ENCODE results near the gene IGSF21. TPM values are rescaled to one million over a fixed set of nuclear protein-coding genes. Genes with fewer than 3 reads are reported as not detected.
"Not testable (repeated sequence)": the region's sequence is repeated elsewhere in the genome, so short reads cannot be mapped to it uniquely, and the experiment has no call there.

The IGSF21 gene
- total RNA-seq, 1 donor from 2014 or later = 45.9 TPM

GRCh38 chr1:18363436-18363835, 255.8 kb downstream of the IGSF21 start:
- DNase-seq = no peak

GRCh38 chr1:18365099-18365705, 257.6 kb downstream of the IGSF21 start:
- DNase-seq = no peak

- DNase-seq = not testable (repeated sequence)
Measured at GRCh38 chr1:18372505-18372904, 264.9 kb downstream of the IGSF21 start.

- no peak for DNase-seq
Measured at GRCh38 chr1:18373151-18373550, 265.6 kb downstream of the IGSF21 start.

GRCh38 chr1:18373882-18374493, 266.4 kb downstream of the IGSF21 start:
- DNase-seq = no peak

- DNase-seq = no peak
Measured at GRCh38 chr1:18376661-18377060, 269.1 kb downstream of the IGSF21 start.

- DNase-seq = no peak
Measured at GRCh38 chr1:18380288-18380687, 272.7 kb downstream of the IGSF21 start.

- no peak for DNase-seq
Measured at GRCh38 chr1:18384059-18384458, 276.5 kb downstream of the IGSF21 start.

GRCh38 chr1:18384471-18384870, 276.9 kb downstream of the IGSF21 start:
- DNase-seq = no peak

- DNase-seq = no peak
Measured at GRCh38 chr1:18385239-18385790, 277.7 kb downstream of the IGSF21 start.

- no peak for DNase-seq
Measured at GRCh38 chr1:18386591-18386990, 279.0 kb downstream of the IGSF21 start.

- no peak for DNase-seq
Measured at GRCh38 chr1:18387307-18387706, 279.7 kb downstream of the IGSF21 start.

- no peak for DNase-seq
Measured at GRCh38 chr1:18390953-18391352, 283.4 kb downstream of the IGSF21 start.

GRCh38 chr1:18394563-18395156, 287.1 kb downstream of the IGSF21 start:
- no peak for DNase-seq

- DNase-seq = no peak
Measured at GRCh38 chr1:18396247-18396980, 288.8 kb downstream of the IGSF21 start.

GRCh38 chr1:18397641-18398040, 290.0 kb downstream of the IGSF21 start:
- DNase-seq = no peak

GRCh38 chr1:18398791-18399530, 291.4 kb downstream of the IGSF21 start:
- no peak for DNase-seq

GRCh38 chr1:18400347-18401102, 292.9 kb downstream of the IGSF21 start:
- no peak for DNase-seq

- DNase-seq = no peak
Measured at GRCh38 chr1:18401921-18402320, 294.3 kb downstream of the IGSF21 start.

GRCh38 chr1:18404460-18404859, 296.9 kb downstream of the IGSF21 start:
- DNase-seq = no peak

All from occipital lobe (tissue), 2 donors.